ENCODE measurements around the gene CCDC9B.
A peak's percentile ranks its signal among the peaks of the same experiment; 100 is the strongest.

The CCDC9B gene

GRCh38 chr15:40345867-40346578 lies 5.3 kb upstream of the CCDC9B start:
- peaks cover 2% of the 10 kb centered on the region; the same call in 1 of the 2 replicates for H3K4me1 ChIP-seq (ENCODE audit: control insufficient read depth, low read length)
- H3K4me2 ChIP-seq (ENCODE audit: low read length), result no peak overlapping the region
- no peaks in the 10 kb centered on the region for H3K9me2 ChIP-seq (replicated peaks; ENCODE audit: control insufficient read depth, low read length)
- H3K27ac ChIP-seq (ENCODE audit: low read depth, low read length), result no peak overlapping the region
- TF ChIP-seq EZH2phosphoT487 (IDR thresholded peaks at IDR 0.05; ENCODE audit: borderline replicate concordance, low read length) (no peak), CTCF (IDR thresholded peaks at IDR 0.05; ENCODE audit: low read depth, low read length, poor library complexity, severe bottlenecking) (no peak)
- H3K4me3 ChIP-seq (ENCODE audit: low read length), result no peak overlapping the region
- H3K9me3 ChIP-seq (ENCODE audit: control insufficient read depth, insufficient read depth, low read length), result no peaks in the 10 kb centered on the region
- H3K27me3 ChIP-seq (ENCODE audit: control insufficient read depth, low read length), result no peaks in the 10 kb centered on the region
- H4K20me1 ChIP-seq (ENCODE audit: control insufficient read depth, insufficient read depth, low read depth, low read length), result no peaks in the 10 kb centered on the region
- no peaks in the 10 kb centered on the region for H3K79me2 ChIP-seq (ENCODE audit: control insufficient read depth, low read length)
- H3F3A ChIP-seq (ENCODE audit: control insufficient read depth, insufficient read depth), result no peaks in the 10 kb centered on the region
- H3K36me3 ChIP-seq (ENCODE audit: control insufficient read depth, low read length), result no peaks in the 10 kb centered on the region

GRCh38 chr15:40345225-40345866 lies 4.6 kb upstream of the CCDC9B start:
- H3K4me1 ChIP-seq (ENCODE audit: control insufficient read depth, low read length), result peaks cover 2% of the 10 kb centered on the region; the same call in 1 of the 2 replicates
- TF ChIP-seq EZH2phosphoT487 (IDR thresholded peaks at IDR 0.05; ENCODE audit: borderline replicate concordance, low read length) (no peak), CTCF (IDR thresholded peaks at IDR 0.05; ENCODE audit: low read depth, low read length, poor library complexity, severe bottlenecking) (no peak)
- H3K36me3 ChIP-seq (ENCODE audit: control insufficient read depth, low read length), result no peaks in the 10 kb centered on the region
- no peaks in the 10 kb centered on the region for H3K9me2 ChIP-seq (replicated peaks; ENCODE audit: control insufficient read depth, low read length)
- H4K20me1 ChIP-seq (ENCODE audit: control insufficient read depth, insufficient read depth, low read depth, low read length), result no peaks in the 10 kb centered on the region
- H3K27ac ChIP-seq (ENCODE audit: low read depth, low read length), result no peak overlapping the region
- no peaks in the 10 kb centered on the region for H3F3A ChIP-seq (ENCODE audit: control insufficient read depth, insufficient read depth)
- no peak overlapping the region for H3K4me3 ChIP-seq (ENCODE audit: low read length)
- H3K27me3 ChIP-seq (ENCODE audit: control insufficient read depth, low read length), result no peaks in the 10 kb centered on the region
- H3K9me3 ChIP-seq (ENCODE audit: control insufficient read depth, insufficient read depth, low read length), result no peaks in the 10 kb centered on the region
- no peak overlapping the region for H3K4me2 ChIP-seq (ENCODE audit: low read length)
- H3K79me2 ChIP-seq (ENCODE audit: control insufficient read depth, low read length), result no peaks in the 10 kb centered on the region

GRCh38 chr15:40344631-40345120 lies 3.9 kb upstream of the CCDC9B start:
- Histone ChIP-seq H3F3A (ENCODE audit: control insufficient read depth, insufficient read depth) (no peaks in the 10 kb centered on the region), H3K9me3 (ENCODE audit: control insufficient read depth, insufficient read depth, low read length) (no peaks in the 10 kb centered on the region), H3K27me3 (ENCODE audit: control insufficient read depth, low read length) (no peaks in the 10 kb centered on the region), H4K20me1 (ENCODE audit: control insufficient read depth, insufficient read depth, low read depth, low read length) (no peaks in the 10 kb centered on the region), H3K27ac (ENCODE audit: low read depth, low read length) (no peak overlapping the region), H3K4me2 (ENCODE audit: low read length) (no peak overlapping the region), H3K4me1 (ENCODE audit: control insufficient read depth, low read length) (peaks cover 2% of the 10 kb centered on the region; the same call in 1 of the 2 replicates), H3K9me2 (replicated peaks; ENCODE audit: control insufficient read depth, low read length) (no peaks in the 10 kb centered on the region), H3K4me3 (ENCODE audit: low read length) (no peak overlapping the region), H3K79me2 (ENCODE audit: control insufficient read depth, low read length) (no peaks in the 10 kb centered on the region), H3K36me3 (ENCODE audit: control insufficient read depth, low read length) (no peaks in the 10 kb centered on the region)
- peak; percentile 86 for TF ChIP-seq CTCF (IDR thresholded peaks at IDR 0.05; ENCODE audit: low read depth, low read length, poor library complexity, severe bottlenecking)
- no peak for TF ChIP-seq EZH2phosphoT487 (IDR thresholded peaks at IDR 0.05; ENCODE audit: borderline replicate concordance, low read length)
